K562 (cell line): Measurements from ENCODE around the gene ARID3C. TPM values are rescaled to one million over a fixed set of nuclear protein-coding genes. Genes with fewer than 3 reads are reported as not detected.

ENCODE experiments used
- ADNP ChIP-seq: fragments of 200-800 bp; sonication (Bioruptor generic); IDR thresholded peaks from 2 replicates; pipeline ENCODE4 v1.6.1; 2016; ENCODE audit warnings: missing genetic modification characterization, missing compliant biosample characterization
- EP300 ChIP-seq: IDR thresholded peaks from 2 replicates; pipeline ENCODE4 v1.6.1; 2012; ENCODE audit warnings: low read length, improper control_type of control experiment
- HDAC2 ChIP-seq: fragments of 450-650 bp; IDR thresholded peaks from 2 replicates; pipeline ENCODE4 v1.6.1; 2016; ENCODE audit warnings: mild to moderate bottlenecking
- KDM5B ChIP-seq: fragments of 200-600 bp; sonication (generic); IDR thresholded peaks from 2 replicates; pipeline ENCODE4 v1.6.1; 2012; ENCODE audit warnings: low read depth, mild to moderate bottlenecking, moderate library complexity, low read length, control low read depth, inconsistent platforms; ENCODE audit not compliant: insufficient replicate concordance
- MBD2 ChIP-seq: sonication (generic); IDR thresholded peaks from 2 replicates; pipeline ENCODE4 v1.6.1; 2016; ENCODE audit warnings: low read depth, borderline replicate concordance
- MYC ChIP-seq, 2 experiments: fragments of 250-450 bp in 1 of 2; sonication (Bioruptor Pico) in 1 of 2; IDR thresholded peaks; 2 replicates each; pipeline versions ENCODE4 v1.5.1 to v1.6.1; 2012 to 2021; ENCODE audit warnings: low read depth in 2 of 2, borderline replicate concordance in 1 of 2, improper control_type of control experiment in 1 of 2, low read length in 1 of 2, mild to moderate bottlenecking in 1 of 2, moderate library complexity in 1 of 2
- RBM34 ChIP-seq: fragments of 200-400 bp; formaldehyde crosslinking; IDR thresholded peaks from 2 replicates; pipeline ENCODE4 v1.6.1; 2018; ENCODE audit warnings: low read length, borderline replicate concordance; ENCODE audit not compliant: insufficient read depth
- RUNX1 ChIP-seq: sonication (generic); IDR thresholded peaks from 2 replicates; pipeline ENCODE4 v1.6.1; 2016; ENCODE audit warnings: antibody characterized with exemption, low read depth
- SAP30 ChIP-seq: fragments of 200-600 bp; sonication (generic); IDR thresholded peaks from 2 replicates; pipeline ENCODE4 v1.6.1; 2012; ENCODE audit warnings: borderline replicate concordance, low read depth, mild to moderate bottlenecking, moderate library complexity, low read length, control low read depth, inconsistent platforms; ENCODE audit not compliant: insufficient read depth, poor library complexity, severe bottlenecking
- SOX6 ChIP-seq: fragments of 450-650 bp; IDR thresholded peaks from 2 replicates; pipeline ENCODE4 v1.6.1; 2014; ENCODE audit warnings: mild to moderate bottlenecking
- SP1 ChIP-seq: sonication (generic); formaldehyde crosslinking; IDR thresholded peaks from 2 replicates; pipeline ENCODE4 v1.8.1; 2022; ENCODE audit warnings: mild to moderate bottlenecking, missing genetic modification reagents
- SRSF7 ChIP-seq: fragments of 200-400 bp; formaldehyde crosslinking; optimal IDR thresholded peaks from 2 replicates; pipeline ENCODE3; 2017; ENCODE audit warnings: mild to moderate bottlenecking, low read depth, low read length
- ZNF274 ChIP-seq: IDR thresholded peaks from 2 replicates; pipeline ENCODE4 v1.6.1; 2011; ENCODE audit warnings: low read depth, mild to moderate bottlenecking, low read length, moderate library complexity, borderline replicate concordance
- ZNF444 ChIP-seq: fragments of 250-450 bp; sonication (Bioruptor Pico); IDR thresholded peaks from 2 replicates; pipeline ENCODE4 v1.4.0; 2020; ENCODE audit warnings: mild to moderate bottlenecking, moderate library complexity
- ZNF764 ChIP-seq: fragments of 250-450 bp; sonication (Bioruptor Pico); IDR thresholded peaks from 2 replicates; pipeline ENCODE4 v1.4.0; 2020; ENCODE audit warnings: low read depth, mild to moderate bottlenecking, moderate library complexity
- polyA plus RNA-seq, 8 experiments: library from polyadenylated mRNA; depleted of rRNA in 4 of 8; stranded (reverse) in 5 of 8; unstranded in 3 of 8; fragments of >200 nt; fragmentation: Nextera tagmentation in 2 of 8; fragmentation: Illumina TruSeq in 1 of 8; extraction: Ambion mirVana in 2 of 8; extraction: Trizol in 1 of 8; gene quantifications; 2 replicates each; pipeline versions ENCODE4 v1.2.1 to v1.2.3, GENCODE V29; 2011 to 2014; ENCODE audit warnings: inconsistent platforms in 1 of 8, missing spikeins in 1 of 8
- total RNA-seq, 7 experiments: library from RNA; depleted of rRNA in 6 of 7; stranded (reverse); fragments of >200 nt in 6 of 7; fragmentation: Illumina TruSeq in 2 of 7; extraction: Trizol in 2 of 7; gene quantifications; 2 replicates each; pipeline versions ENCODE4 v1.2.1 to v1.2.3, GENCODE V29; 2011 to 2021; ENCODE audit warnings: low replicate concordance in 1 of 7
- TF ChIP-seq, protein P1 (sequence below), 2 experiments: fragments of 450-650 bp; IDR thresholded peaks; 2 replicates each; pipeline ENCODE4 v1.6.1; 2016; ENCODE audit warnings: mild to moderate bottlenecking in 2 of 2, borderline replicate concordance in 1 of 2, low read depth in 1 of 2, moderate library complexity in 1 of 2
- TF ChIP-seq, protein P2 (sequence below): fragments of 250-450 bp; sonication (Bioruptor Pico); IDR thresholded peaks from 2 replicates; pipeline ENCODE4 v1.8.0; 2021; ENCODE audit warnings: moderate library complexity, mild to moderate bottlenecking, inconsistent platforms
- TF ChIP-seq, protein P3 (sequence below): fragments of 250-450 bp; sonication (Bioruptor Pico); IDR thresholded peaks from 2 replicates; pipeline ENCODE4 v1.4.0; 2020; ENCODE audit warnings: mild to moderate bottlenecking, moderate library complexity

ARID3C gene
- total and polyA plus RNA-seq, 9 of the 15 experiments (the other 6 are each of a cell fraction or from before 2014, with no cell fraction given) = not detected

DNA sequence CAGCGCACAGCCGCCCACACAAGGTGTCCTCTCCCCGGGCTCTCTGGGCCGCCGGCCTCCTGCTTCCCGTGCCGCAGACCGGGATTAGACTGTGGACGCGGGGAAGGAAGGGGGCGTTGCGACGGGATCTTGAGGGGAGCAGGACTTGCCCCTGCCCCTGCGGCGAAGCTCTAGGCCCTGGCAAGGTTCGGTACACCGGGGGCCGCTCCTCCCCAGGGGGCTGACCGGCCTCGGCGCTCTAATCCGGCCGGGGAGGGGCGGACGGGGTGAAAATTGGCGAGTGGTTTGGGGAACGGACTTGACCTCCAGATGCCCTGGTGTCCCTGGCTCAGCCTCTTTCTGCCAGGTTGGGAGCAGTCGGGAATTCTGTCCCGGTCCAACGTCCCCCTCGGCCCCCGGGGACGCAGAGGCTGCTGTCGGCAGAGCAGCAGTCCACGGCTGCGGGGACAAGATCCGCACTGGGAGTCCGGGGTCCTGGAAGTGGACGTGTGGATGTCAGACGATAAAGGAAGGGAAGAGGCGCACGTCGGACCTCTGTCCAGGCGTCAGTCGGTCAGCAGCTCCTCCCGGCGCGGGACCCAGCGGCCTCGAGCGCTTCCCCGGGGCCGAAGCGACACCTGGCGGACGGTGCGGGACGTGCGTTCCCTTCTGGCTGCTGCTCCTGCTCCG, 37.5 kb downstream of the ARID3C start (continued):
- TF ChIP-seq, protein P1, sequence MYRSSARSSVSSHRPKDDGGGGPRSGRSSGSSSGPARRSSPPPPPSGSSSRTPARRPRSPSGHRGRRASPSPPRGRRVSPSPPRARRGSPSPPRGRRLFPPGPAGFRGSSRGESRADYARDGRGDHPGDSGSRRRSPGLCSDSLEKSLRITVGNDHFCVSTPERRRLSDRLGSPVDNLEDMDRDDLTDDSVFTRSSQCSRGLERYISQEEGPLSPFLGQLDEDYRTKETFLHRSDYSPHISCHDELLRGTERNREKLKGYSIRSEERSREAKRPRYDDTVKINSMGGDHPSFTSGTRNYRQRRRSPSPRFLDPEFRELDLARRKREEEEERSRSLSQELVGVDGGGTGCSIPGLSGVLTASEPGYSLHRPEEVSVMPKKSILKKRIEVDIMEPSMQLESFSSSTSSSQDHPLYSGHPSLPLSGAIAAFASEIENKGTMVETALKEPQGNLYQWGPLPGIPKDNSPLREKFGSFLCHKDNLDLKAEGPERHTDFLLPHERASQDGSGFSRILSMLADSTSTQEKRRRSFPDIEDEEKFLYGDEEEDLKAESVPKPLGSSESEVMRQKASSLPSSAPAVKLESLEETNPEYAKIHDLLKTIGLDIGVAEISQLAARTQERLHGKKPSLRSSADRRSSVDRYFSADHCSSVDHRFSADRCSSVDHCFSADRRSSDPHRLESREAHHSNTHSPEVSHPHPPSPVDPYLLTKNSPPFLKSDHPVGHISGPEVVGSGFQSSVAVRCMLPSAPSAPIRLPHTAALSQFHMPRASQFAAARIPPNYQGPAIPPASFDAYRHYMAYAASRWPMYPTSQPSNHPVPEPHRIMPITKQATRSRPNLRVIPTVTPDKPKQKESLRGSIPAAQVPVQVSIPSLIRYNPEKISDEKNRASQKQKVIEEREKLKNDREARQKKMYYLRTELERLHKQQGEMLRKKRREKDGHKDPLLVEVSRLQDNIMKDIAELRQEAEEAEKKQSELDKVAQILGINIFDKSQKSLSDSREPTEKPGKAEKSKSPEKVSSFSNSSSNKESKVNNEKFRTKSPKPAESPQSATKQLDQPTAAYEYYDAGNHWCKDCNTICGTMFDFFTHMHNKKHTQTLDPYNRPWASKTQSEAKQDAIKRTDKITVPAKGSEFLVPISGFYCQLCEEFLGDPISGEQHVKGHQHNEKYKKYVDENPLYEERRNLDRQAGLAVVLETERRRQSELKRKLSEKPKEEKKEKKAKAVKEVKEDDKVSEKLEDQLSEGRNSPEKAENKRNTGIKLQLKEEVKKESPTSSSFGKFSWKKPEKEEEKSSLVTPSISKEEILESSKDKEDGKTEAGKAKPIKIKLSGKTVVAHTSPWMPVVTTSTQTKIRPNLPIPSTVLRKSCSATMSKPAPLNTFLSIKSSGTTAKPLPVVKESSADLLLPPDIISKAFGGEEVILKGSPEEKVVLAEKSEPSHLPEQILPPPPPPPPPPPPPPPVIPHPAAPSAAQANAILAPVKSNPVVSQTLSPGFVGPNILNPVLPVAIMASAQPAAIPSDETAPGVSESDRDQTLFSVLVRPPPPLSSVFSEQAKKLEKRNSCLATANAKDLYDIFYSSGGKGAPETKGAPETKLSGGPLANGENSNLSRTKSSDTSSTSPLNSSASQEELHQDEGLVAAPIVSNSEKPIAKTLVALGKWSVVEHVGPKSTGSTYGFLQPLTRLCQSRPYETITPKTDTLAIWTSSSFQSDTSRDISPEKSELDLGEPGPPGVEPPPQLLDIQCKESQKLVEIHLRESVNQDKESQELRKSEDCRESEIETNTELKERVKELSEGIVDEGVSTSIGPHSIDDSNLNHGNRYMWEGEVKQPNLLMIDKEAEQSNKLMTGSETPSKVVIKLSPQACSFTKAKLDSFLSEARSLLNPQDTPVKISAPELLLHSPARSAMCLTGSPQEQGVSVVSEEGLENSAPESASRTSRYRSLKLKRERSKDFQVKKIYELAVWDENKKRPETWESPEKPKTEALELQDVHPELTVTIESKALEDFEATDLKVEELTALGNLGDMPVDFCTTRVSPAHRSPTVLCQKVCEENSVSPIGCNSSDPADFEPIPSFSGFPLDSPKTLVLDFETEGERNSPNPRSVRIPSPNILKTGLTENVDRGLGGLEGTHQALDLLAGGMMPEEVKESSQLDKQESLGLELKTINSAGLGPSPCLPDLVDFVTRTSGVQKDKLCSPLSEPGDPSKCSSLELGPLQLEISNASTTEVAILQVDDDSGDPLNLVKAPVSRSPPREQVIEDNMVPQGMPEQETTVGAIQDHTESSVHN (IDR thresholded peaks at IDR 0.05; ENCODE audit: borderline replicate concordance in 1 of 2, low read depth in 1 of 2) = no peak
- no peak for TF ChIP-seq ADNP (tag)
- TF ChIP-seq, protein P2, sequence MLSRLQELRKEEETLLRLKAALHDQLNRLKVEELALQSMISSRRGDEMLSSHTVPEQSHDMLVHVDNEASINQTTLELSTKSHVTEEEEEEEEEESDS (CRISPR knock-in tag) = no peak
- no peak for TF ChIP-seq MYC (IDR thresholded peaks at IDR 0.05; ENCODE audit: low read depth, low read length)
- no peak for TF ChIP-seq MYC (CRISPR knock-in tag; IDR thresholded peaks at IDR 0.05; ENCODE audit: borderline replicate concordance, low read depth)
- TF ChIP-seq, protein P3, sequence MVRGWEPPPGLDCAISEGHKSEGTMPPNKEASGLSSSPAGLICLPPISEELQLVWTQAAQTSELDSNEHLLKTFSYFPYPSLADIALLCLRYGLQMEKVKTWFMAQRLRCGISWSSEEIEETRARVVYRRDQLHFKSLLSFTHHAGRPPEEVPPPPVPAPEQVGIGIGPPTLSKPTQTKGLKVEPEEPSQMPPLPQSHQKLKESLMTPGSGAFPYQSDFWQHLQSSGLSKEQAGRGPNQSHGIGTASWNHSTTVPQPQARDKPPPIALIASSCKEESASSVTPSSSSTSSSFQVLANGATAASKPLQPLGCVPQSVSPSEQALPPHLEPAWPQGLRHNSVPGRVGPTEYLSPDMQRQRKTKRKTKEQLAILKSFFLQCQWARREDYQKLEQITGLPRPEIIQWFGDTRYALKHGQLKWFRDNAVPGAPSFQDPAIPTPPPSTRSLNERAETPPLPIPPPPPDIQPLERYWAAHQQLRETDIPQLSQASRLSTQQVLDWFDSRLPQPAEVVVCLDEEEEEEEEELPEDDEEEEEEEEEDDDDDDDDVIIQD (CRISPR knock-in tag) = no peak
- no peak for TF ChIP-seq ZNF764 (CRISPR knock-in tag)
- TF ChIP-seq HDAC2 = no peak
- TF ChIP-seq MBD2 = no peak
- no peak for TF ChIP-seq ZNF444 (CRISPR knock-in tag)
- TF ChIP-seq EP300 = no peak
- TF ChIP-seq SRSF7 = no peak
- no peak for TF ChIP-seq RBM34
- no peak for TF ChIP-seq SOX6
- TF ChIP-seq SP1 (CRISPR knock-in tag) = no peak
- no peak for TF ChIP-seq SAP30
- TF ChIP-seq RUNX1 = no peak
- TF ChIP-seq KDM5B = no peak
- TF ChIP-seq ZNF274 = no peak
